Common myeloid progenitor, CD34-positive (primary cell): ENCODE results near the gene SYT7.

Experiments used
- CTCF ChIA-PET: fragments of 350-600 bp; sonication (Branson Sonifier 250); formaldehyde crosslinking; loops from one replicate; lab custom pipeline; 2021; ENCODE audit warnings: antibody characterized with exemption; lab: Charles Lee
- POLR2A ChIA-PET: fragments of 350-600 bp; sonication (Branson Sonifier 250); formaldehyde crosslinking; loops from one replicate; lab custom pipeline; 2021; ENCODE audit warnings: antibody characterized with exemption; lab: Charles Lee
- DNase-seq, 3 donors: peaks; one replicate each; pipeline versions ENCODE4 v3.0.0 to v3.0.0-alpha.2; 2013
- H3K27ac ChIP-seq, 2 experiments: 1 replicate in 1 of 2; 2 replicates in 1 of 2; pipeline ENCODE4 v1.7.0; 2013; ENCODE audit warnings: inconsistent platforms in 2 of 2, low read length in 2 of 2, mild to moderate bottlenecking in 2 of 2, low read depth in 1 of 2, moderate library complexity in 1 of 2; ENCODE audit not compliant: severe bottlenecking in 2 of 2, insufficient read depth in 1 of 2, poor library complexity in 1 of 2
- H3K27me3 ChIP-seq, 5 experiments: replicated peaks in 2 of 5; 1 replicate in 3 of 5; 2 replicates in 2 of 5; pipeline versions ENCODE4 v1.6.1 to v1.7.0; 2013; ENCODE audit warnings: low read length in 4 of 5, mild to moderate bottlenecking in 2 of 5, moderate library complexity in 2 of 5, inconsistent platforms in 1 of 5; ENCODE audit not compliant: insufficient read depth in 5 of 5, control insufficient read depth in 4 of 5
- H3K36me3 ChIP-seq, 4 experiments: 1 replicate in 2 of 4; 2 replicates in 2 of 4; pipeline versions ENCODE4 v1.6.1 to v1.7.0; 2013; ENCODE audit warnings: low read length in 3 of 4, control low read depth in 1 of 4, mild to moderate bottlenecking in 1 of 4; ENCODE audit not compliant: control insufficient read depth in 4 of 4, insufficient read depth in 4 of 4
- H3K4me1 ChIP-seq, 4 experiments: 1 replicate in 3 of 4; 2 replicates in 1 of 4; pipeline versions ENCODE4 v1.6.1 to v1.7.1; 2013; ENCODE audit warnings: low read length in 3 of 4, mild to moderate bottlenecking in 3 of 4, control low read depth in 1 of 4, inconsistent platforms in 1 of 4, moderate library complexity in 1 of 4; ENCODE audit not compliant: control insufficient read depth in 4 of 4, insufficient read depth in 4 of 4; ENCODE audit errors: control extremely low read depth in 1 of 4
- H3K4me3 ChIP-seq, 7 experiments: 1 replicate in 4 of 7; 2 replicates in 3 of 7; pipeline versions ENCODE4 v1.5.1 to v1.7.0; 2013; ENCODE audit warnings: mild to moderate bottlenecking in 7 of 7, low read length in 6 of 7, moderate library complexity in 6 of 7, inconsistent platforms in 2 of 7, low read depth in 2 of 7, control low read depth in 1 of 7; ENCODE audit not compliant: insufficient read depth in 4 of 7, control insufficient read depth in 1 of 7; ENCODE audit errors: extremely low read depth in 1 of 7
- H3K9me3 ChIP-seq, 5 experiments: 1 replicate in 4 of 5; 2 replicates in 1 of 5; pipeline versions ENCODE4 v1.6.1 to v1.7.1; 2013; ENCODE audit warnings: low read length in 4 of 5, mild to moderate bottlenecking in 2 of 5, inconsistent platforms in 1 of 5, low read depth in 1 of 5, moderate library complexity in 1 of 5; ENCODE audit not compliant: control insufficient read depth in 4 of 5, insufficient read depth in 2 of 5; ENCODE audit errors: control extremely low read depth in 1 of 5
- WGBS: methylation state at CpG from one replicate; pipeline ENCODE4 v1.1.5; 2013; ENCODE audit not compliant: insufficient coverage; 5-methylcytosine and 5-hydroxymethylcytosine counted together

The SYT7 gene

GRCh38 chr11:61593151-61593550 lies 12.3 kb upstream of the SYT7 start:
- Histone ChIP-seq H3K27me3 (peaks cover 0 to 50% (median 32%) of the 10 kb centered on the region in 5 experiments), H3K9me3 (no peaks in the 10 kb centered on the region), H3K27ac (no peak overlapping the region), H3K4me3 (no peak overlapping the region), H3K36me3 (no peaks in the 10 kb centered on the region), H3K4me1 (peaks cover 0 to 8% (median 3%) of the 10 kb centered on the region in 4 experiments)
- POLR2A ChIA-PET, result no interaction called here
- no peak for DNase-seq
- CTCF ChIA-PET, result interaction anchor here (1.2 kb wide), 1 partner anchor 11 kb away, joined by 5 read pairs; no protein-coding TSS in a partner anchor
- WGBS, result 100% methylated on average over 2 of the region's 2 CpGs

DNA sequence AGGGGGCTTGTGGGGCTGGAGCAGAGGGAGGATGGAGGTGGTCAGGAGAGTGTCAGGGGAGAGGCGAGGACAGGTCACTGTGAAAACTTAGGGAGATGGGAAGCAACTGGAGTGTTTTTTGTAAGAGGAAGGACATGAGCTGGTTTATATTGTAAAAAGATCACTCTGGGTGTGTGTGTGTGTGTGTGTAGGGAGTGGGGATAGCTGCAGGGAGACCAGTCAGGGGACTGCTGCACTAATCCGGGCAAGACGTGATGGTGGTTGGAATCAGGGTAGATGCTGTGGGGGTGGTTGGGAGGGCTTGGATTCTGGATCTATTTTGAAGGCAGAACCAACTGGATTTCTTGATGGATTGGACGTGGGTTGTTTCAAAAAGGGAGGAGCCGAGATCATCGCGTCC lies 11.3 kb upstream of the SYT7 start:
- POLR2A ChIA-PET, result no interaction called here
- no peak for DNase-seq
- Histone ChIP-seq H3K4me1 (peaks cover 0 to 16% (median 6%) of the 10 kb centered on the region in 4 experiments), H3K27me3 (peaks cover 0 to 59% (median 32%) of the 10 kb centered on the region in 5 experiments), H3K36me3 (no peaks in the 10 kb centered on the region), H3K9me3 (no peaks in the 10 kb centered on the region), H3K27ac (no peak overlapping the region), H3K4me3 (no peak overlapping the region)
- 94% methylated on average over 4 of the region's 7 CpGs for WGBS
- CTCF ChIA-PET, result no interaction called here

DNA sequence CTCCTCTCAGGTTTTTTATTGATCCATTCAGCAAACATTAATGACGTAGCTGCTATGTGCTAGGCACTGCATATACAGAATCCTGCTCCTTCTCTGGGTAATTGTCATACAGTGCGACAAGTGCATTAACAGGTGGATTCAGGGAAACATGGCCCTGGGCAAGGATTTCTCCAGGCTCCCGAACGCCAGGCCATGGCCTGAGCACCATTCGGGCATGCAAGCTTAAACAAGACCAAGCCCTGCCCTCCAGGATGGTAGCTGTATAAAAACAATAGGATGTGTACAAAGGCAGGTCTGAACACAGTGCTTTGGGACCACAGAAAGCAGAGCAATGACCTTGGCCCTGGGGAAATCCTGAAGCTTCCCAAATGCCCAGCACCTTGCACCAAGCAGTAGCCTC lies 9.1 kb upstream of the SYT7 start:
- DNase-seq, result no peak
- Histone ChIP-seq H3K27me3 (peaks cover 0 to 66% (median 38%) of the 10 kb centered on the region in 5 experiments), H3K27ac (no peak overlapping the region), H3K4me3 (no peak overlapping the region), H3K9me3 (no peaks in the 10 kb centered on the region), H3K36me3 (no peaks in the 10 kb centered on the region), H3K4me1 (peaks cover 0 to 16% (median 7%) of the 10 kb centered on the region in 4 experiments)
- WGBS, result 100% methylated on average over 5 of the region's 5 CpGs
- CTCF ChIA-PET, result interaction anchor here (1.1 to 1.8 kb wide), 3 partner anchors 13 to 38 kb away, joined by 3 to 4 read pairs (median 3); no protein-coding TSS in a partner anchor
- POLR2A ChIA-PET, result no interaction called here

- H3K27ac ChIP-seq, result no peak overlapping the region
- DNase-seq, result no peak
- ChIA-PET POLR2A (no interaction called here), CTCF (interaction anchor here (0.6 to 1.4 kb wide), 6 partner anchors 39 to 153 kb away, joined by 3 to 4 read pairs (median 3); no protein-coding TSS in a partner anchor)
- WGBS, result 19% methylated on average over 9 of the region's 10 CpGs
- no peaks in the 10 kb centered on the region for H3K9me3 ChIP-seq
- no peaks in the 10 kb centered on the region for H3K36me3 ChIP-seq
- H3K4me1 ChIP-seq, result peaks cover 0 to 16% (median 7%) of the 10 kb centered on the region in 4 experiments
- H3K27me3 ChIP-seq, result peaks cover 0 to 71% (median 41%) of the 10 kb centered on the region in 5 experiments
- H3K4me3 ChIP-seq, result peak overlapping the region in 4 of 7 experiments; percentile 5 to 54 (median 26)
These were observed 7.9 kb upstream of the SYT7 start for GRCh38 chr11:61588728-61589191.

- Histone ChIP-seq H3K27me3 (peaks cover 0 to 73% (median 45%) of the 10 kb centered on the region in 5 experiments), H3K36me3 (no peaks in the 10 kb centered on the region), H3K9me3 (no peaks in the 10 kb centered on the region), H3K4me1 (peaks cover 0 to 16% (median 7%) of the 10 kb centered on the region in 4 experiments), H3K4me3 (peak overlapping the region in 4 of 7 experiments; percentile 5 to 54 (median 26)), H3K27ac (no peak overlapping the region)
- 0% methylated on average over 12 of the region's 30 CpGs for WGBS
- peak; percentile 17 to 42 (median 41) for DNase-seq
- ChIA-PET CTCF (interaction anchor here (0.6 to 1.4 kb wide), 5 partner anchors 40 to 152 kb away, joined by 3 to 4 read pairs (median 3); no protein-coding TSS in a partner anchor), POLR2A (no interaction called here)
These were observed 7.3 kb upstream of the SYT7 start for GRCh38 chr11:61587951-61588727.

DNA sequence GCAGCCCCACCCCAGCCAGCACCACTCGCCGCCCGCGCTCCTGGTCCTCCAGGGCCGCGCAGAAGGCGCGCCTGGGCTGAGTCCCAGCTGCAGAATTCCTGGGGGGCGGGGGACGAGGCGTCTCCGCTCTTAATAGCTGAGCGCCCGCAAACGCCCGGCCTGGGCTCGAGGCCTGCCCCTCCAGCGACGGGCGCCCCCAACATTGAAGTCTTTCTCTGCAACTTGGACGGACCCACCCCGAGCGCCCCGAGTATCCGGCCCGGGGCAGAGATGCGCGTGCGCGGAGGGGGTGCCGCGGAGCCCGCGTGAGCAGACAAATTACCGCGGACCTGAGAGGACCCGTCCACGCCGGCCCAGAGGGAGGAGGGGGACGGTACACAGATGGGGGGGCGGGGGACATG lies 6.7 kb upstream of the SYT7 start:
- CTCF ChIA-PET, result interaction anchor here (0.9 to 1.4 kb wide), 3 partner anchors 12 to 51 kb away, joined by 3 read pairs; no protein-coding TSS in a partner anchor
- Histone ChIP-seq H3K4me1 (peaks cover 0 to 16% (median 7%) of the 10 kb centered on the region in 4 experiments), H3K9me3 (no peaks in the 10 kb centered on the region), H3K36me3 (no peaks in the 10 kb centered on the region), H3K27ac (no peak overlapping the region), H3K4me3 (peak overlapping the region in 2 of 7 experiments; percentile 11 to 54), H3K27me3 (peaks cover 0 to 79% (median 44%) of the 10 kb centered on the region in 5 experiments)
- DNase-seq, result peak in 1 of 3 donors; percentile 15
- WGBS, result 13% methylated on average over 31 of the region's 41 CpGs
- POLR2A ChIA-PET, result no interaction called here
